ENCODE results near the gene DHRS4L2.
"Not testable (repeated sequence)": the region's sequence is repeated elsewhere in the genome, so short reads cannot be mapped to it uniquely, and the experiment has no call there.

The DHRS4L2 gene

GRCh38 chr14:24036963-24037657, 48.4 kb downstream of the DHRS4L2 start:
- H2AK5ac ChIP-seq (ENCODE audit: low read length); DNase-seq; H3K23ac ChIP-seq (ENCODE audit: low read length); H2BK12ac ChIP-seq (ENCODE audit: low read length); H3K9me3 ChIP-seq (ENCODE audit: insufficient read depth, low read depth, low read length); H2AFZ ChIP-seq (ENCODE audit: insufficient read depth, low read length, poor library complexity); H2BK120ac ChIP-seq (ENCODE audit: insufficient read depth, low read length, poor library complexity); H3K79me2 ChIP-seq (ENCODE audit: control insufficient read depth, insufficient read depth, low read length, poor library complexity); H2BK5ac ChIP-seq (ENCODE audit: low read depth, low read length, poor library complexity); H4K8ac ChIP-seq (ENCODE audit: low read depth, low read length); H4K12ac ChIP-seq (ENCODE audit: low read depth, low read length); H4K91ac ChIP-seq (ENCODE audit: low read depth, low read length); H3K27me3 ChIP-seq (ENCODE audit: insufficient read depth, low read length); H3K4me1 ChIP-seq (ENCODE audit: control insufficient read depth in 1 of 2, insufficient read depth in 2 of 2, low read length in 2 of 2); H3K79me1 ChIP-seq (ENCODE audit: low read length); H3K9ac ChIP-seq (ENCODE audit: low read length); H3K18ac ChIP-seq (ENCODE audit: low read length); H3K27ac ChIP-seq (ENCODE audit: low read depth, low read length); H3K4ac ChIP-seq (ENCODE audit: low read depth, low read length); H3K4me3 ChIP-seq (ENCODE audit: low read depth, low read length); H3K36me3 ChIP-seq (ENCODE audit: control insufficient read depth in 1 of 2, insufficient read depth in 2 of 2, low read length in 2 of 2); H3K14ac ChIP-seq (ENCODE audit: low read length): not testable (repeated sequence)
- WGBS (ENCODE audit: extremely low coverage, insufficient coverage, insufficient read length), result no CpG with 5 or more reads among the region's 10 CpGs
- H3K4me2 ChIP-seq (ENCODE audit: low read length), result peak overlapping the region; percentile 64

- peaks cover 4% of the 10 kb centered on the region for H3K79me2 ChIP-seq (ENCODE audit: control insufficient read depth, insufficient read depth, low read length, poor library complexity)
- H3K4me2 ChIP-seq (ENCODE audit: low read length), result no peak overlapping the region
- no peak overlapping the region for H3K4me3 ChIP-seq (ENCODE audit: low read depth, low read length)
- H2BK5ac ChIP-seq (ENCODE audit: low read depth, low read length, poor library complexity), result no peak overlapping the region
- no peak overlapping the region for H2BK12ac ChIP-seq (ENCODE audit: low read length)
- DNase-seq, result no peak
- H3K27me3 ChIP-seq (ENCODE audit: insufficient read depth, low read length), result no peaks in the 10 kb centered on the region
- no peak overlapping the region for H2BK120ac ChIP-seq (ENCODE audit: insufficient read depth, low read length, poor library complexity)
- no peak overlapping the region for H3K4ac ChIP-seq (ENCODE audit: low read depth, low read length)
- H4K8ac ChIP-seq (ENCODE audit: low read depth, low read length), result no peak overlapping the region
- no peak overlapping the region for H4K91ac ChIP-seq (ENCODE audit: low read depth, low read length)
- no CpG with 5 or more reads among the region's 14 CpGs for WGBS (ENCODE audit: extremely low coverage, insufficient coverage, insufficient read length)
- H3K36me3 ChIP-seq (ENCODE audit: control insufficient read depth in 1 of 2, insufficient read depth in 2 of 2, low read length in 2 of 2), result no peaks in the 10 kb centered on the region
- H3K14ac ChIP-seq (ENCODE audit: low read length), result no peak overlapping the region
- H3K9me3 ChIP-seq (ENCODE audit: insufficient read depth, low read depth, low read length), result peaks cover 7% of the 10 kb centered on the region
- H3K23ac ChIP-seq (ENCODE audit: low read length), result no peak overlapping the region
- H2AFZ ChIP-seq (ENCODE audit: insufficient read depth, low read length, poor library complexity), result no peak overlapping the region
- H3K27ac ChIP-seq (ENCODE audit: low read depth, low read length), result no peak overlapping the region
- no peak overlapping the region for H3K9ac ChIP-seq (ENCODE audit: low read length)
- H2AK5ac ChIP-seq (ENCODE audit: low read length), result no peak overlapping the region
- H4K12ac ChIP-seq (ENCODE audit: low read depth, low read length), result no peak overlapping the region
- no peak overlapping the region for H3K18ac ChIP-seq (ENCODE audit: low read length)
- H3K79me1 ChIP-seq (ENCODE audit: low read length), result peaks cover 5% of the 10 kb centered on the region
- H3K4me1 ChIP-seq (ENCODE audit: control insufficient read depth in 1 of 2, insufficient read depth in 2 of 2, low read length in 2 of 2), result no peaks in the 10 kb centered on the region
These were observed 48.9 kb downstream of the DHRS4L2 start for GRCh38 chr14:24037658-24038037.

GRCh38 chr14:24038686-24039085, 50.0 kb downstream of the DHRS4L2 start:
- H2BK5ac ChIP-seq (ENCODE audit: low read depth, low read length, poor library complexity), result no peak overlapping the region
- H3K9ac ChIP-seq (ENCODE audit: low read length), result no peak overlapping the region
- no peaks in the 10 kb centered on the region for H3K27me3 ChIP-seq (ENCODE audit: insufficient read depth, low read length)
- H3K79me1 ChIP-seq (ENCODE audit: low read length), result peaks cover 5% of the 10 kb centered on the region
- no peak overlapping the region for H3K27ac ChIP-seq (ENCODE audit: low read depth, low read length)
- H3K4me2 ChIP-seq (ENCODE audit: low read length), result no peak overlapping the region
- H2BK120ac ChIP-seq (ENCODE audit: insufficient read depth, low read length, poor library complexity), result no peak overlapping the region
- H3K4me1 ChIP-seq (ENCODE audit: control insufficient read depth in 1 of 2, insufficient read depth in 2 of 2, low read length in 2 of 2), result no peaks in the 10 kb centered on the region
- no peak overlapping the region for H3K4ac ChIP-seq (ENCODE audit: low read depth, low read length)
- H2AK5ac ChIP-seq (ENCODE audit: low read length), result no peak overlapping the region
- H3K36me3 ChIP-seq (ENCODE audit: control insufficient read depth in 1 of 2, insufficient read depth in 2 of 2, low read length in 2 of 2), result no peaks in the 10 kb centered on the region
- H3K18ac ChIP-seq (ENCODE audit: low read length), result no peak overlapping the region
- no peak overlapping the region for H3K23ac ChIP-seq (ENCODE audit: low read length)
- peaks cover 4% of the 10 kb centered on the region for H3K79me2 ChIP-seq (ENCODE audit: control insufficient read depth, insufficient read depth, low read length, poor library complexity)
- DNase-seq, result no peak
- no peak overlapping the region for H4K91ac ChIP-seq (ENCODE audit: low read depth, low read length)
- H4K8ac ChIP-seq (ENCODE audit: low read depth, low read length), result no peak overlapping the region
- H2BK12ac ChIP-seq (ENCODE audit: low read length), result no peak overlapping the region
- H2AFZ ChIP-seq (ENCODE audit: insufficient read depth, low read length, poor library complexity), result no peak overlapping the region
- no CpG with 5 or more reads among the region's 2 CpGs for WGBS (ENCODE audit: extremely low coverage, insufficient coverage, insufficient read length)
- H4K12ac ChIP-seq (ENCODE audit: low read depth, low read length), result no peak overlapping the region
- H3K4me3 ChIP-seq (ENCODE audit: low read depth, low read length), result no peak overlapping the region
- H3K14ac ChIP-seq (ENCODE audit: low read length), result no peak overlapping the region
- peaks cover 2% of the 10 kb centered on the region for H3K9me3 ChIP-seq (ENCODE audit: insufficient read depth, low read depth, low read length)

- Histone ChIP-seq H2AK5ac (ENCODE audit: low read length) (no peak overlapping the region), H3K79me1 (ENCODE audit: low read length) (peaks cover 5% of the 10 kb centered on the region), H4K8ac (ENCODE audit: low read depth, low read length) (no peak overlapping the region), H3K4me1 (ENCODE audit: control insufficient read depth in 1 of 2, insufficient read depth in 2 of 2, low read length in 2 of 2) (no peaks in the 10 kb centered on the region), H3K36me3 (ENCODE audit: control insufficient read depth in 1 of 2, insufficient read depth in 2 of 2, low read length in 2 of 2) (no peaks in the 10 kb centered on the region), H3K9ac (ENCODE audit: low read length) (no peak overlapping the region), H3K14ac (ENCODE audit: low read length) (no peak overlapping the region), H3K27ac (ENCODE audit: low read depth, low read length) (no peak overlapping the region), H3K27me3 (ENCODE audit: insufficient read depth, low read length) (no peaks in the 10 kb centered on the region), H3K4ac (ENCODE audit: low read depth, low read length) (no peak overlapping the region), H3K18ac (ENCODE audit: low read length) (no peak overlapping the region), H2BK120ac (ENCODE audit: insufficient read depth, low read length, poor library complexity) (no peak overlapping the region), H3K4me3 (ENCODE audit: low read depth, low read length) (no peak overlapping the region), H2BK5ac (ENCODE audit: low read depth, low read length, poor library complexity) (no peak overlapping the region), H4K12ac (ENCODE audit: low read depth, low read length) (no peak overlapping the region), H3K9me3 (ENCODE audit: insufficient read depth, low read depth, low read length) (no peaks in the 10 kb centered on the region), H4K91ac (ENCODE audit: low read depth, low read length) (no peak overlapping the region), H2BK12ac (ENCODE audit: low read length) (no peak overlapping the region), H3K79me2 (ENCODE audit: control insufficient read depth, insufficient read depth, low read length, poor library complexity) (peaks cover 4% of the 10 kb centered on the region), H3K23ac (ENCODE audit: low read length) (no peak overlapping the region), H3K4me2 (ENCODE audit: low read length) (no peak overlapping the region), H2AFZ (ENCODE audit: insufficient read depth, low read length, poor library complexity) (no peak overlapping the region)
- whole genome bisulfite sequencing (ENCODE audit: extremely low coverage, insufficient coverage, insufficient read length), result no CpG with 5 or more reads among the region's 2 CpGs
- DNase-seq, result no peak
These were observed 52.0 kb downstream of the DHRS4L2 start for GRCh38 chr14:24040692-24041091.
